A673 (cell line): Measurements from ENCODE around the gene CYP2F1.

ENCODE experiments used
- CTCF ChIP-seq: fragments of 300-800, 200-600 bp; sonication (generic); conservative IDR thresholded peaks from 2 replicates; pipeline ENCODE4 v1.5.1; 2017; ENCODE audit warnings: low read depth, mild to moderate bottlenecking, antibody characterized with exemption, low read length, moderate library complexity, mixed read lengths
- EZH2 ChIP-seq: fragments of 200-600 bp; sonication (generic); IDR thresholded peaks from 2 replicates; pipeline ENCODE4 v1.6.1; 2017; ENCODE audit warnings: borderline replicate concordance, low read depth, mild to moderate bottlenecking, mixed read lengths, antibody characterized with exemption, low read length; ENCODE audit not compliant: poor library complexity, severe bottlenecking

DNA sequence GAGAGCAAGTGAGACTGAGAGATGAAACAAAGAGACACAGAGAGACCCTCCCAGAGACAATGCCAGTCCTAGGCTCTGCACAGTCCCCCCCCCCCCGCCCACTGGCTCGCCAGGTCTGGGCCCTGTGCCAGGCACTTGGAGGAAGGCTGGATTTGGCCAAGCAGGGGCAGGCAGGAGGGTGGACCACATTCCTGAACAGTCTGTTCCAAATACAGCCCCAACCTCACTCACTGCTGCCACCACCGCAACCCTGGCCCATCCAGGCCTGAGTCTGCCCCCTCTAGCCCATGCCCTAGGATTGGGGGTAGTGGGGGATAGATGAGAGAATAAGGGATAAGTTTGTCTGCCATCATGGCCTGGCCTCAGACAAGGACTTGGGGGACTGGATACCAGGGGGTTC, 19.0 kb downstream of the CYP2F1 start:
- TF ChIP-seq EZH2: no peak
- TF ChIP-seq CTCF: no peak
